ENCODE results near the gene SPOCK1.

The SPOCK1 gene

DNA sequence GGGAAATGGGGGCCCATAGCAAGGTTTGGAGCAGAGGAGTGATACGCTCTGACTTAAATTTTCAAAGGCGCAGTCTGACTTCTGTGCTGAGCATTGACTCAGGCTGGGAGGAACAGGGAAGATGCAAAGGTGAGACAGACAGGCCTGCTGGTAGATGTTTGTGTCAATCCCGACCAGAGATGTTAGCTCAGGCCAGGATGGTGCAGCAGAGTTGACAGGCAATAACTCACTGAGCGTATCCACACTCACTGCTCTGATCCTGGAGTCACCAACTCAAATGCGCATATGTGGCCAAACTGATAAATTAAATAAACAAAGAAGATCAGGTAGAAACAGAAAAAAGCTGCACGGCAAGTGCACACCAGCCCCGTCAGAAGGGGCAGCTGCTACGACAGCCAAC, 95.3 kb downstream of the SPOCK1 start:
- no peak overlapping the region for H3K4me3 ChIP-seq (ENCODE audit: insufficient read depth in 1 of 2, low read depth in 1 of 2, low read length in 2 of 2)
- no peak overlapping the region for H3K4me2 ChIP-seq (ENCODE audit: low read length, poor library complexity, severe bottlenecking)
- no peaks in the 10 kb centered on the region for H3K4me1 ChIP-seq (ENCODE audit: control insufficient read depth, insufficient read depth, low read depth, low read length)
- H4K91ac ChIP-seq (ENCODE audit: low read length): no peak overlapping the region
- 81% methylated on average over 8 of the region's 8 CpGs for WGBS
- no peak overlapping the region for H3K9ac ChIP-seq (ENCODE audit: low read length)
- H3K14ac ChIP-seq (ENCODE audit: low read length in 2 of 2): no peak overlapping the region
- H3K27ac ChIP-seq (ENCODE audit: low read length, poor library complexity, severe bottlenecking): no peak overlapping the region
- H3K23ac ChIP-seq (ENCODE audit: low read length in 2 of 2): no peak overlapping the region
- H3K4ac ChIP-seq (ENCODE audit: low read depth in 1 of 2, low read length in 2 of 2): no peak overlapping the region
- no peak overlapping the region for H2AFZ ChIP-seq (ENCODE audit: low read depth, low read length)
- H2BK15ac ChIP-seq (ENCODE audit: low read depth, poor library complexity, severe bottlenecking): no peak overlapping the region
- H3K9me3 ChIP-seq (ENCODE audit: control insufficient read depth, low read length): no peaks in the 10 kb centered on the region
- peaks cover 0 to 4% of the 10 kb centered on the region in 2 experiments for H3K27me3 ChIP-seq (ENCODE audit: control insufficient read depth in 1 of 2, insufficient read depth in 1 of 2, low read length in 2 of 2)
- no peak overlapping the region for H3K18ac ChIP-seq (ENCODE audit: low read depth in 1 of 2, low read length in 2 of 2)
- H3K79me1 ChIP-seq (replicated peaks; ENCODE audit: low read length, poor library complexity, severe bottlenecking): no peaks in the 10 kb centered on the region
- H3K36me3 ChIP-seq (ENCODE audit: control insufficient read depth in 1 of 2, insufficient read depth in 2 of 2, low read depth in 1 of 2, low read length in 2 of 2): no peaks in the 10 kb centered on the region
- no peak overlapping the region for H2BK120ac ChIP-seq (ENCODE audit: low read depth, low read length)
- H4K8ac ChIP-seq (ENCODE audit: low read length): no peak overlapping the region
- H2BK5ac ChIP-seq (ENCODE audit: low read depth, low read length, poor library complexity, severe bottlenecking): no peak overlapping the region
- no peak for DNase-seq
- H2BK12ac ChIP-seq (ENCODE audit: low read length in 2 of 2): no peak overlapping the region
- H2AK5ac ChIP-seq (ENCODE audit: low read length, severe bottlenecking): no peak overlapping the region

DNA sequence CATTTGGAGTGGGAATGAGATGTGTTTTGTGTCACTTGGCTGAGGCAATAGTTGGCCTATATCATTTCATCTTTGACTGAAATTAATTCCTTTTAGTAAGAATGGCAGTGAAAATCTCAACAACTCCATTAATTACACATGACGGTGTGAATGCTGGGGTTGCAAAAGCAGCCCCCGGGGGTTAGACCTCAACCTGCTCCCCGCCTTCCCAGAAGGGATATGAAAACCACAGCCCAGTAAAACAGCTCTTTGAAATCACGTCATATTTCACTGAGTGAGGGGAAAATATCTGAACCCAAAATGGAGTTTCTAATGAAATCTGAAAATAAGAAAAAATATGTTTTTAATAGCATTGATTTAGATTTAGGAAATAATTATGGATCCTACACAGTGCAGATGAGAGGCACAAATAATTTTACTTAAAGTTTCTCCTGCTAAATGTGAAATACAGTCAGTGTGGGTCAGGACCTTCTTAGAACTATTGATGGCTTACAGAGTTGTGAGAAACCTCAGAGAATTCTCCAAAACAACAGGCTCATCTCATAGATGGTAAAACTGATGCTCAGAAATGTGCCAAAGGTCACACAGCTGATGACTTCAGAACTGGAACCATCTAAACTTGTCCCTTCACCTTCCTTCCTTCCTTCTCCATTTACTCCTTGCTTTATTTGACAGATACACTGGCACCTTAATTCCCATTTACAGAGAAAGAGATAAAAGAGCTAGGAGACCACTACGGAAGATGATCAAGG, 96.5 kb downstream of the SPOCK1 start:
- Histone ChIP-seq H4K8ac (ENCODE audit: low read length) (no peak overlapping the region), H3K4ac (ENCODE audit: low read depth in 1 of 2, low read length in 2 of 2) (no peak overlapping the region), H3K14ac (ENCODE audit: low read length in 2 of 2) (no peak overlapping the region), H3K23ac (ENCODE audit: low read length in 2 of 2) (no peak overlapping the region), H2BK12ac (ENCODE audit: low read length in 2 of 2) (no peak overlapping the region), H2BK15ac (ENCODE audit: low read depth, poor library complexity, severe bottlenecking) (no peak overlapping the region), H2BK120ac (ENCODE audit: low read depth, low read length) (no peak overlapping the region), H2AFZ (ENCODE audit: low read depth, low read length) (no peak overlapping the region), H3K27me3 (ENCODE audit: control insufficient read depth in 1 of 2, insufficient read depth in 1 of 2, low read length in 2 of 2) (peaks cover 0 to 4% of the 10 kb centered on the region in 2 experiments), H3K4me3 (ENCODE audit: insufficient read depth in 1 of 2, low read depth in 1 of 2, low read length in 2 of 2) (no peak overlapping the region), H2BK5ac (ENCODE audit: low read depth, low read length, poor library complexity, severe bottlenecking) (no peak overlapping the region), H3K9ac (ENCODE audit: low read length) (no peak overlapping the region), H3K36me3 (ENCODE audit: control insufficient read depth in 1 of 2, insufficient read depth in 2 of 2, low read depth in 1 of 2, low read length in 2 of 2) (no peaks in the 10 kb centered on the region), H2AK5ac (ENCODE audit: low read length, severe bottlenecking) (no peak overlapping the region), H3K18ac (ENCODE audit: low read depth in 1 of 2, low read length in 2 of 2) (no peak overlapping the region), H3K79me1 (replicated peaks; ENCODE audit: low read length, poor library complexity, severe bottlenecking) (no peaks in the 10 kb centered on the region), H3K27ac (ENCODE audit: low read length, poor library complexity, severe bottlenecking) (no peak overlapping the region), H3K9me3 (ENCODE audit: control insufficient read depth, low read length) (no peaks in the 10 kb centered on the region), H4K91ac (ENCODE audit: low read length) (no peak overlapping the region), H3K4me2 (ENCODE audit: low read length, poor library complexity, severe bottlenecking) (no peak overlapping the region), H3K4me1 (ENCODE audit: control insufficient read depth, insufficient read depth, low read depth, low read length) (peaks cover 2% of the 10 kb centered on the region)
- DNase-seq: no peak
- WGBS: 83% methylated on average over 2 of the region's 5 CpGs

DNA sequence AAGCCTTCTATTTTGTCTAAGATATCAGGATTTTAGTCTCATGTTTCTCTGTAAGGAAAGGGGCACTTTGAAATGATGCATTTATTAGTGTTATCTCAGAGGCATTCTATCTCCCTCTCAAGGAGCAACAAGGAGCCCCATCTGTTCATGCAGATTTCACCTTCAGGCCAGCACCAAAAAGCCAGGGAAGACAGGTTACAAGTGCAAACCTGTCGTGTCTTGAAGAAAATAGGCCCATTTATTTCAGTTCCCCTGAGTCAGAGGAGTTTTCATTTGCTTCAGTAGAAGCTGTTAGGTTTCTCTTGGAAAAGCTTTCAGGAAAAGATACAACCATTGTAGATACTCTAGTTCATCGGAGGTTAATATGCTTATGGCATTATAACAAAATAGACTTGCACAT, 97.2 kb downstream of the SPOCK1 start:
- H2AK5ac ChIP-seq (ENCODE audit: low read length, severe bottlenecking): no peak overlapping the region
- H3K79me1 ChIP-seq (replicated peaks; ENCODE audit: low read length, poor library complexity, severe bottlenecking): no peaks in the 10 kb centered on the region
- H3K4ac ChIP-seq (ENCODE audit: low read depth in 1 of 2, low read length in 2 of 2): no peak overlapping the region
- H3K27ac ChIP-seq (ENCODE audit: low read length, poor library complexity, severe bottlenecking): no peak overlapping the region
- no peak overlapping the region for H2AFZ ChIP-seq (ENCODE audit: low read depth, low read length)
- H4K8ac ChIP-seq (ENCODE audit: low read length): no peak overlapping the region
- H3K4me2 ChIP-seq (ENCODE audit: low read length, poor library complexity, severe bottlenecking): no peak overlapping the region
- no peak for DNase-seq
- H3K23ac ChIP-seq (ENCODE audit: low read length in 2 of 2): no peak overlapping the region
- no peak overlapping the region for H2BK12ac ChIP-seq (ENCODE audit: low read length in 2 of 2)
- H3K36me3 ChIP-seq (ENCODE audit: control insufficient read depth in 1 of 2, insufficient read depth in 2 of 2, low read depth in 1 of 2, low read length in 2 of 2): no peaks in the 10 kb centered on the region
- H2BK15ac ChIP-seq (ENCODE audit: low read depth, poor library complexity, severe bottlenecking): no peak overlapping the region
- no peak overlapping the region for H2BK120ac ChIP-seq (ENCODE audit: low read depth, low read length)
- no peak overlapping the region for H3K18ac ChIP-seq (ENCODE audit: low read depth in 1 of 2, low read length in 2 of 2)
- no peak overlapping the region for H3K9ac ChIP-seq (ENCODE audit: low read length)
- no peaks in the 10 kb centered on the region for H3K9me3 ChIP-seq (ENCODE audit: control insufficient read depth, low read length)
- H4K91ac ChIP-seq (ENCODE audit: low read length): no peak overlapping the region
- no peak overlapping the region for H2BK5ac ChIP-seq (ENCODE audit: low read depth, low read length, poor library complexity, severe bottlenecking)
- peaks cover 0 to 4% of the 10 kb centered on the region in 2 experiments for H3K27me3 ChIP-seq (ENCODE audit: control insufficient read depth in 1 of 2, insufficient read depth in 1 of 2, low read length in 2 of 2)
- no peak overlapping the region for H3K4me3 ChIP-seq (ENCODE audit: insufficient read depth in 1 of 2, low read depth in 1 of 2, low read length in 2 of 2)
- 33% methylated on average over 1 of the region's 2 CpGs for WGBS
- H3K14ac ChIP-seq (ENCODE audit: low read length in 2 of 2): no peak overlapping the region
- peaks cover 2% of the 10 kb centered on the region for H3K4me1 ChIP-seq (ENCODE audit: control insufficient read depth, insufficient read depth, low read depth, low read length)

DNA sequence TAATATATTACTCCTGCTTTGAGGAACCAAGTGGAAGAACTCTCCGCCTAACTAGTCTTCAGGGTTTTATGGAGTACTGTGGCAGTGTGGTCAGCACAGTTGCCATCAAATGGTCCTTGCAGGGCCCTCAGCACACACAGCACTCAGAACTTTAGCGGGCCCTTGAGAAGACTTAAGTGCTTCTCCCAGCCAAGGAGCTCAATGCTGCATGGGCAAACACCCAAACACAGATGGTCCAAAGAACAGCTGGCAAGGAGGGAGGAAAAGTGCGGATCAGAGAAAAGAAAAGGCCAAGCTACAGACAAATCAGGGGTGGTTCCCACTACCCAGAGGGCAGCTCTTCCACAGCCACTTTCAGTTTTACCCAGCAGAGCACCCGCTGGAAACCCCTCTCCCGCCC, 98.6 kb downstream of the SPOCK1 start:
- Histone ChIP-seq H3K27ac (ENCODE audit: low read length, poor library complexity, severe bottlenecking) (no peak overlapping the region), H3K9ac (ENCODE audit: low read length) (no peak overlapping the region), H3K36me3 (ENCODE audit: control insufficient read depth in 1 of 2, insufficient read depth in 2 of 2, low read depth in 1 of 2, low read length in 2 of 2) (no peaks in the 10 kb centered on the region), H3K27me3 (ENCODE audit: control insufficient read depth in 1 of 2, insufficient read depth in 1 of 2, low read length in 2 of 2) (no peaks in the 10 kb centered on the region), H3K79me1 (replicated peaks; ENCODE audit: low read length, poor library complexity, severe bottlenecking) (no peaks in the 10 kb centered on the region), H2BK120ac (ENCODE audit: low read depth, low read length) (no peak overlapping the region), H4K8ac (ENCODE audit: low read length) (no peak overlapping the region), H2BK15ac (ENCODE audit: low read depth, poor library complexity, severe bottlenecking) (no peak overlapping the region), H3K4ac (ENCODE audit: low read depth in 1 of 2, low read length in 2 of 2) (no peak overlapping the region), H3K4me2 (ENCODE audit: low read length, poor library complexity, severe bottlenecking) (no peak overlapping the region), H2BK5ac (ENCODE audit: low read depth, low read length, poor library complexity, severe bottlenecking) (no peak overlapping the region), H4K91ac (ENCODE audit: low read length) (no peak overlapping the region), H3K4me3 (ENCODE audit: insufficient read depth in 1 of 2, low read depth in 1 of 2, low read length in 2 of 2) (no peak overlapping the region), H3K14ac (ENCODE audit: low read length in 2 of 2) (no peak overlapping the region), H2AFZ (ENCODE audit: low read depth, low read length) (no peak overlapping the region), H3K18ac (ENCODE audit: low read depth in 1 of 2, low read length in 2 of 2) (no peak overlapping the region), H3K9me3 (ENCODE audit: control insufficient read depth, low read length) (no peaks in the 10 kb centered on the region), H2BK12ac (ENCODE audit: low read length in 2 of 2) (no peak overlapping the region), H3K23ac (ENCODE audit: low read length in 2 of 2) (no peak overlapping the region), H2AK5ac (ENCODE audit: low read length, severe bottlenecking) (no peak overlapping the region), H3K4me1 (ENCODE audit: control insufficient read depth, insufficient read depth, low read depth, low read length) (peaks cover 2% of the 10 kb centered on the region)
- WGBS: 92% methylated on average over 4 of the region's 5 CpGs
- DNase-seq: no peak
